ENCODE results near the gene CES3. TPM values are rescaled to one million over a fixed set of nuclear protein-coding genes. Genes with fewer than 3 reads are reported as not detected.
"Not testable (repeated sequence)": the region's sequence is repeated elsewhere in the genome, so short reads cannot be mapped to it uniquely, and the experiment has no call there.

CES3 gene
- total RNA-seq, 1 donor from 2014 or later: 0.62 TPM

DNA sequence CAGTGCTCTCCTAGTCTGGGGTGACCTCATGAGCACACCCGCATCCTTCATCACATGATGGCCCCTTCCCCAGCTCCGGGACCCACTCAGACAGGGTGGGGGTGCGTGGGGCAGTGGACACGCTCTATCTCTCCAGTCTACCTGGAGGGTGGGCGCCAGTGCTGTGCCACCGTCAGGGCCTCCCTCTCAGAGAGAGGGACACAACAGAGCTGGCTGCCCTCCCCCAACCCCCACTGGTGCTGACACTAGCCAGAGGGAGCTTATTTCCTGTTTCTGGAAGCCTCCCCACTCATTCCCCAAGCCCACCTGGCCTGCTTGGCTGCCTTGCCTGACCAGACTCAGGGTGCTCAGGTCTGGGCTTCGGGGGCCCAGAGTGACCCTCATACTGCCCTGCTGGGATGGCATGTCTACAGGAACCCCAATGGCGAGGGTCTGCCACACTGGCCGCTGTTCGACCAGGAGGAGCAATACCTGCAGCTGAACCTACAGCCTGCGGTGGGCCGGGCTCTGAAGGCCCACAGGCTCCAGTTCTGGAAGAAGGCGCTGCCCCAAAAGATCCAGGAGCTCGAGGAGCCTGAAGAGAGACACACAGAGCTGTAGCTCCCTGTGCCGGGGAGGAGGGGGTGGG, 17.5 kb upstream of the CES3 start:
- DNase-seq (ENCODE audit: low spot score): no peak
- intact Hi-C loops (cut with DNase I): no loop called here

DNA sequence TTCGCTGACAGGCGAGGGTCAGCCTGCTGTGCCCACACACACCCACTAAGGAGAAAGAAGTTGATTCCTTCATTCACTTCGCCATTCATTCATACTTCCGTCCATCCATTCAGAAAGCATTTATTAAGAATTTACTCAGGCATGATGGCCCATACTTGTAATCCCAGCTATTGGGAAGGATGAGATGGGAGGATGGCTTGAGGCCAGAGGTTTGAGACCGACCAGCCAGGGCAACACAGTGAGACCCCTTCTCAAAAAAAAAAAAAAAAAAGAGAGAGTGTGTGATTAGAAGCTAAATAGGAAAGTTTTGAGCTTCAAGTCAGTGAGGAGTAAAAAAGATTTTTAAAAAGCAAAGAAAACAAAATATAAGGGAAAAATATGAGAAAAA, 17.0 kb upstream of the CES3 start:
- no peak for DNase-seq (ENCODE audit: low spot score)
- intact Hi-C loops (cut with DNase I): no loop called here

DNA sequence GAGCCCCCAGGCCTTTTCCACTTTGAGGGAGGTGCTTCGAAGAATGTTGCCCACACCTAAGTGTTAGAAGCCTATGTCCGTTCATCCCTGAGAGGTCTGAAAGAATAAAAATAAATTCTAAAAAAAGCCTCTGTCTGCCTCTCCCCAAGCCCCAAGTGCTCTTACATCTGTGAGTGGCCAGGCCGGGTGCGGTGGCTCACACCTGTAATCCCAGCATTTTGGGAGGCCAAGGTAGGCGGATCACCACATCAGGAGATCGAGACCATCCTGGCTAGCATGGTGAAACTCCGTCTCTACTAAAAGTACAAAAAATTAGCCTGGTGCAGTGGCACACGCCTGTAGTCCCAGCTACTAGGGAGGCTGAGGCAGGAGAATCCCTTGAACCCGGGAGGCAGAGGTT, 16.1 kb upstream of the CES3 start:
- DNase-seq (ENCODE audit: low spot score); intact Hi-C loops (cut with DNase I): not testable (repeated sequence)

DNA sequence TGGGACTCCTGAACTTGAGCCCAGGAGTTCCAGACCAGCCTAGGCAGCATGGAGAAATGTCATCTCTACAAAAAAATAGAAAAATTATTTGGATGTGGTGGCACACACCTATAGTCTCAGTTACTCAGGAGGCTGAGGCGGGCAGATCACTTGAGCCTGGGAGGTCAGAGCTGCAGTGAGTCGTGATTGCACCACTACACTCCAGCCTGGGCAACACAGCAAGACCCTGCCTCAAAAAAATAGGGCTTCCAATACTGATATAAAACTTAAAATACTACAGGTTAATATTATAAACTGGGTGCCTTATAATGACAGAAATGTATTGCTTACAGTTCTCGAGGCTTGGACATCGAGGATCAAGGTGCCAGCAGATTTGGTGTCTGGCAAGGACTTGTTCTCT, 15.1 kb upstream of the CES3 start:
- DNase-seq (ENCODE audit: low spot score): no peak
- intact Hi-C loops (cut with DNase I): no loop called here

DNA sequence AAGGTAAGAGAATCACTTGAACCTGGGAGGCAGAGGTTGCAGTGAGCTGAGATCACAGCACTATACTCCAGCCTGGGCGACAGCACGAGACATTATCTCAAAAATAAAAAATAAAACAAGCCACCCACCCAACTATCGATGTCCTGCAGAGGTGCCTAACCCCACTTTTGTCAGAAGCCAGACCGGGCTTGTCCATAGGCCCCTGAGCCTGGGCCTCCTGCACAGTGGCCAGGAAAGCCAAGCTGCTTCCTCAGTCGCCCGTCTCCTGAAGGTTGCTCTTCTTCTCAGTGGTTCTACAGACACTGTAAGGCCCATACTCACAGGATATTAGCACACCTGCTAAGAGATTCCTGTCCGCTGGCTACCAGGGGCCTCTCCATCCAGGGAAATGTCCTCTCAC, 14.5 kb upstream of the CES3 start:
- intact Hi-C loops (cut with DNase I): no loop called here
- DNase-seq (ENCODE audit: low spot score): no peak

DNA sequence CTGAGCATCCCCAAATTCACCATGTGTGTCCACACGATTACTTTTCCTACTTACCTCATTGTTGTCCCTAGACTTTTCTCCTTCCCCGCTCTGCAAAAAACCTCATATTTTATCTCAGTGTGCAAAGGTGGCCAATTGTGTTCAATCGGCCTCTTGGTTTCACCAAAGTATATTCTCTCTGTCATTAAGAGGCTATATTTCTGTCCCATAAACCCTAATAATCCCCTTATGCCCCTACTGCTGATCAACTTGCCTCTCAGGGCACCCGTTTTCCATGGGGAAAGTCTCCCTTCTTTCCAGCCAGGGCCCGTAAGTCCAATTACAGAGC, 14.1 kb upstream of the CES3 start:
- intact Hi-C loops (cut with DNase I): loop anchor here (1.0 kb wide), 1 partner anchor 52 kb away; no protein-coding TSS in a partner anchor
- no peak for DNase-seq (ENCODE audit: low spot score)

DNA sequence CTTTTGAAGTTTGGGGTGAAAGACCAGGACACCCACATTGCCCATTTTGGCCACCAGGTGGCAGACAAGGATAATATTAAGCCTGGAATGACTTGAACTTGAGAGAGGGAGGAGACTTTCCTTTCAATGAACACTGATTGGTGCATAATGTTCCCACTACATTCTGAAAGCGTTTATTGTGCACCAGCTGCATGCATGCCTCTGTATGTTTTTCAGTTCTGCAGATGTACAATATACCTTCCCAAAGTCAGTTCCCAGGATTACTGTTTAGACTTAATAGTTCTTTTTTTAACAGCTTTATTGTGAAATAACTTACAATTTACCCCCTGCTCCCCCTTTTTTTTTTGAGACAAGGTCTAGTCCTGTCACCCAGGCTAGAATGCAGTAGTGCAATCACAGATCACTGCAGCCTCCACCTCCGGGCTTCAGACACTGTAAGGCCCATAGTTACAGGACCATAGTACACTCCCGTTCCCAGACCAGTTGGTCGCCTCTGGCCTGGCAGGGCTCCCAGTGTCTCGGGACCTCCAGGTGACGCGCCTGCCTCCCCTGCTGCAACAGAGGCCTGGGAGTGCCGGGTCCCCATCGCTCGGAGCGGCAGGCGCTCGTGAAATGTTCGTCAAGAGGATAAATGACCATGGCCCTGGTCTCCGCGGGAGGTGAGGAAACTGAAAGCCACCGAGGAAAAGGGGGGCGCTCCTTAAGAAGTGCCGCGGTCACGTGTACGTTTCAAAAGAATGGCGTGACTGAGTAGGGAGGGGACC, 13.6 kb upstream of the CES3 start:
- intact Hi-C loops (cut with DNase I): loop anchor here (1.0 kb wide), 1 partner anchor 52 kb away; no protein-coding TSS in a partner anchor
- no peak for DNase-seq (ENCODE audit: low spot score)

DNA sequence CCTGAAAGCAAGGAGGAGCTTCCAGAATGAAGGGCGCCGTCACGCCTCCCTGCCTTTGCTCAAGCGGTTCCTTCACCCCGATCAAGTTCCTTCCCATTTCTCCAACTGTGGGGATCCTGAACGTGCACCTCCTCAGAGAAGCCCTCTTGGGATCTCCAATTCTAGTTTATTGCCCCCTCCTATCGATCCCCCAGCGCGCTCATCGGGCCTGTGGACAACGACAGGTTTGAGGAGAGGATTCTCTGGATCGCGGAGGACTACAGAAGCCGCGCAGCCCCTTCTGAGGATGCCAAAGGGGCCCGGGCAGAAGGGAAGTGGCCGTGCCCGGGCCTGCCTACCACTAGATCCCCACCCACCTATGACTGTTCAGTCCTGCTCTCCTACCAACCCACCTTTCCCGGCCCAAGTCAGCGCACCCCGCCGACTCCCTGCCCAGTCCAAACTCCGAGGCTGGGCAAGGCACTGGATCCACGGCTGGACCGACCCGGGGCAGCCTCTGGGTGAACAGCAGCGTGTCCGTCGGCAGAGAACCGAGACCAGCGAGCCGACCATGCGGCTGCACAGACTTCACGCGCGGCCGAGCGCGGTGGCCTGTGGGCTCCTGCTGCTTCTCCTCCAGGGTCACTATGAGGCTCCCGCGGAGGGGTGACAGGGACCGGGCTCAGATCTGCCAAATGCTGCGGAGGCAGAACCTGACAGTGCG, 12.8 kb upstream of the CES3 start:
- DNase-seq (ENCODE audit: low spot score): no peak
- intact Hi-C loops (cut with DNase I): no loop called here

DNA sequence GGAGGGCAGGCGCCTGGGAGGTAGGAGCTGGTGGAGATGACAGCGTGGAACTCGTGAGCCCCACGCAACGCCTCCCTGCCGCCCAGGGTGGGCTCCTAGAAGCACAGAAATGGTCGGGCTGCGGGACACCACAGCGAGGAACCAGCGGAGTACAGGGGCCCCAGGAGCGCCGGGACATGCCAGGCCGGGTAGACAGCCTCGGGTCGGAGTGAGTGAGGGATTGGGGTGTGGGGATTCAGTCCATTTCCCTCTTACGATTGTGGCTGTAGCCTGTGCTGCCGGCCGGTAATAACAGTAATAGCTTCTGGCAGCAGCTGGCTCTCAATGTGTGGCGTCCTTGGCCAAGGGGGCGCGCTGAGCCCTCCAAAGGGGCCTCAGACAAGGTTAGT, 12.2 kb upstream of the CES3 start:
- intact Hi-C loops (cut with DNase I): no loop called here
- DNase-seq (ENCODE audit: low spot score): no peak

DNA sequence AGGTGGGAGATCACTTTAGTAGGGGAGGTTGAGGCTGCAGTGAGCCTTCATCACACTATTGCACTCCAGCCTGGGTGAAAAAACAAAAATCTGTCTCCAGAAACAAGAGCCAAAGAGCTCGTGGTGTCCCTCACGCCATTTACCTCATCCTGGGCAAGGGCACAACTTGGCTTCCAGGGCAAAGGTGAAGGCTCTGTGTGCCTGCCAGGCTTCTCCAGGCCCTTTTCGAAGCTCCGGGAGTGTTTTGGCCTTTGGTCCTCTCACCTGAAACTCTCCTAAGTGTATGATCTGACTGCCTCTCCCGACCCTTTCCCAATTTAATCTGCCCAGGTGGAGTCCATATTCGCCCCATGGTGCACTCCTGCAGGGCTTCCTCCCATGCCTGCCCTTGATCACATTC, 11.6 kb upstream of the CES3 start:
- intact Hi-C loops (cut with DNase I): no loop called here
- DNase-seq (ENCODE audit: low spot score): no peak

DNA sequence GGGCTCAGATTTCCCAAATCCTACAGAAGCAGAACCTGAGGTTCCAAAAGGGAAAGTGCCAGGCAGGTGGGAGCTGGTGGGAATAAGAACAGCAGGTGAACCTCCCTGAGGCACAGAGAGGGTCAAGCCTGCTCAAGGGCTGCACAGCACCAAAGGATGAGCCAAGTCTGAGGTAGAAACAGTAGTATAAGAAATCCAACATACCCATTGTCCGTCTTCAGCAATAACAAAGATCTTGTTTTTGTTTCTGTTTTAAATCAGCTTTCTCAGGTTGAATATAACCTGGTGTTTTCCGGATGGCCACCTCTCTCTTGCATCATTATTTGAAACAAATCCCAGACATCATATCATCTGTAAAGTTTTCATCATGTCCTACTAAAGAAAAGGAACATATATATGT, 10.6 kb upstream of the CES3 start:
- no peak for DNase-seq (ENCODE audit: low spot score)
- intact Hi-C loops (cut with DNase I): no loop called here

DNA sequence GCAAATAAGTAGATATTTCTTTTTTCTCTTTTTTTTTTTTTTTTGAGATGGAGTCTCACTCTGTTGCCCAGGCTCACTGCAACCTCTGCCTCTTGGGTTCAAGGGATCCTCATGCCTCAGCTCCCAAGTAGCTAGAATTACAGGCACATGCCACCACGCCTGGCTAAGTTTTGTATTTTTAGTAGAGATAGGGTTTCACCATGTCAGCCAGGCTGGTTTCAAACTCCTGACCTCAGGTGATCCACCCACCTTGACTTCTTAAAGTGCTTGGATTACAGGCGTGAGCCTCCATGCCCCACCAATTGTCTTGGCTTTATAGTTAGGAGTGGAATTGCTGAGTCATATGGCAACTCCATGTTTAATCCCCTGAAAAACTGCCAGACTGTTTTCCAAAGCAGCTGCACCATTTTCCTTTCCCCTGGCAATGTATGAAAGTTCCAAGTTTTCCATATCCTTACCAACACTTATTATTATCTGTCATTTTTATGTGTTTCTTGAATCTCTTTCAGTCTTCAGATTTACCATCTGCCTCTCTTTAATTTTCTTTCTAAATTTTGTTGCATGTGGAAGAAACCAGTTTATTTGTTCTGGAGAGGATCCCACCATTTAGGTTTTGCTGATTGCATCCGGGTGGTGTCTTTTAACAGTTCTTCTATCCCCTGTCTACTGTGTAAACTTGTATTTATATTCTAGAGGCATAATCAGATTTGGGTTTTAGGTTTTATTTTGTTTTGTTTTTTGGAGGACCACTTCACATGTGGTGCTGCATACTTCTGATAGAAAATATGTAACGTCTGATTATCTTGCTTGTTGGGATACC, 9.9 kb upstream of the CES3 start:
- intact Hi-C loops (cut with DNase I): no loop called here
- no peak for DNase-seq (ENCODE audit: low spot score)

DNA sequence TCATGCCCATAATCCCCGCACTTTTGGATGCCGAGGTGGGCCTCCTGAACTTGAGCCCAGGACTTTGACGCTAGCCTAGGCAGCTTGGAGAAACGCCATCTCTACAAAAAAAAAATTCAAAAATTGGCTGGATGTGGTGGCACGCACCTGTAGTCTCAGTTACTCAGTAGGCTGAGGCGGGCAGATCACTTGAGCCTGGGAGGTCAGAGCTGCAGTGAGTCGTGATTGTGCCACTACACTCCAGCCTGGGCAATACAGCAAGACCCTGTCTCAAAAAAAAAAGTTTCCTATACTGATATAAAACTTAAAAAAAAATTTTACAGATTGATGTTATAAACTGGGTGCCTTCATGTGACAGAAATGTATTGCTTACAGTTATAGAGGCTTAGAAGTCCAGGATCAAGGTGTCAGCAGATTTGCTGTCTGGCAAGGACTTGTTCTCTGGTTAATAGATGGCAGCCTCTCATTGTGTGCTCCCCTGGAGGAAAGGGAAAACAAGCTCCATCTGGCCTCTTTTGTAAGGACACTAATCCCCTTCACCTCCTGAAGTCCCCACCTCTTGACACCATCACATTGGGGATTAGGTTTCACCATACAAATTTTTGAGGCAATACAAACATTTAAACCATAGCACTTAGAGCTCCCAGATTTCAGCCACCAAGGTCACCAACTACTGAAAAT, 8.5 kb upstream of the CES3 start:
- DNase-seq (ENCODE audit: low spot score): no peak
- intact Hi-C loops (cut with DNase I): no loop called here

DNA sequence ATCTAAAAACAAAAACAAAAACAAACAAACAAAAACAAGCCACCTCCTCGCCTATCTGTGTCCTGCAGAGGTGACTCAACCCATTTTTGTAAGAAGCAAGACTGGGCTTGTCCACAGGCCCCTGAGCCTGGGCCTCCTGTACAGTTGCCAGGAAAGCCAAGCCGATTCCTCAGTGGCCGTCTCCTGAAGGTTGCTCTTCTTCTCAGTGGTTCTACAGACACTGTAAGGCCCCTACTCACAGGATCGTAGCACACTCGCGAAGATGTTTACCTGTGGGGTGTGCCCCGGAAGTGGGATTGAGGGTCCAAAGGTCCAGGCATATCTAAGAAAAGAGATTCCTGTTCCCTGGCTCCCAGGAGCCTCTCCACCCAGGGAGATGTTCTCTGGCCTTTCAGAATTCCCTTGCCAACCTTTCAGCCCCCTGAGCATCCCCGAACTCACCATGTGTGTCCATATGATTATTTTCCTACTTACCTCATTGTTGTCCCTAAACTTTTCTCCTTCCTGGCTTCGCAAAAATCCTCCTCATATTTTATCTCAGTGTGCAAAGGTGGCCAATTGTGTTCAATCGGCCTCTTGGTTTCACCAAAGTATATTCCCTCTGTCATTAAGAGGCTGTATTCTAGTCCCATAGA, 7.5 kb upstream of the CES3 start:
- no peak for DNase-seq (ENCODE audit: low spot score)
- intact Hi-C loops (cut with DNase I): no loop called here

DNA sequence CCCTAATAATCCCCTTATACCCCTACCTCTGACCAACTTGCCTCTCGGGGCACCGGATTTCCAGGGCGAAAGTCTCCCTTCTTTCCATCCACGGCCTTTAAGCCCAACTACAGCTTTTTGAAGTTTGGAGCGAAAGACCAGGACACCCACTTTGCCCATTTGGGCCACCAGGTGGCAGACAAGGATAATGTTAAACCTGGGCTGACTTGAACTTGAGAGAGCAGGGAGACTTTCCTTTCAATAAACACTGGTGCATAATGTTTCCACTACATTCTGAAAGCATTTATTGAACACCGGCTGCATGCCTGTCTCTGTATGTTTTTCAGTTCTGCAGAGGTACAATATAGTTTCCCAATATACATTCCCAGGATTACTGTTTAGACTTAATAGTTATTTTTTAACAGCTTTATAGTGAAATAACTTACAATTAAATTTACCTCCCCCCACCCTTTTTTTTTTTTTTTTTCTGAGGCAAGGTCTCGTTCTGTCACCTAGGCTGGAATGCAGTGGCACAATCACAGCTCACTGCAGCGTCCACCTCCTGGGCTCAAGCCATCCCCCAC, 6.9 kb upstream of the CES3 start:
- intact Hi-C loops (cut with DNase I): no loop called here
- no peak for DNase-seq (ENCODE audit: low spot score)

DNA sequence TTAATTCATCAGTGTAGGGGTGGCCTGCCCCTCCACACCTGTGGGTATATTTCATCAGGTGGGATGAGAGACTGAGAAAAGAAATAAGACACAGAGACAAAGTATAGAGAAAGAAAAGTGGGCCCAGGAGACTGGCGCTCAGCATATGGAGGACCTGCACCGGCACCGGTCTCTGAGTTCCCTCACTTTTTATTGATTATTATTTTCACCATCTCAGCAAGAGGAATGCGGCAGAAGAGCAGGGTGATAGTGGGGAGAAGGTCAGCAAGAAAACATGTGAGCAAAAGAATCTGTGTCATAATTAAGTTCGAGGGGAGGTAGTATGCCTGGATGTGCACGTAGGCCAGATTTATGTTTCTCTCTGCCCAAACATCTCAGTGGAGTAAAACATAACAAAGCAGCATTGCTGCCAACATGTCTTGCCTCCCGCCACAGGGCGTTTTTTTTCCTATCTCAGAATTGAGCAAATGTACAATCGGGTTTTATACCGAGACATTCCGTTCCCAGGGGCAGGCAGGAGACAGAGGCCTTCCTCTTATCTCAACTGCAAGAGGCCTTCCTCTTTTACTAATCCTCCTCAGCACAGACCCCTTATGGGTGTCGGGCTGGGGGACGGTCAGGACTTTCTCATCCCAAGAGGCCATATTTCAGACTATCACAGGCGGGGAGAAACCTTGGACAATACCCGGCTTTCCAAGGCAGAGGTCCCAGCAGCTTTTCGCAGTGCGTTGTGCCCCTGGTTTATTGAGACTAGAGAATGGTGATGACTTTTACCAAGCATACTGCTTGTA, 5.5 kb upstream of the CES3 start:
- DNase-seq (ENCODE audit: low spot score); intact Hi-C loops (cut with DNase I): not testable (repeated sequence)

DNA sequence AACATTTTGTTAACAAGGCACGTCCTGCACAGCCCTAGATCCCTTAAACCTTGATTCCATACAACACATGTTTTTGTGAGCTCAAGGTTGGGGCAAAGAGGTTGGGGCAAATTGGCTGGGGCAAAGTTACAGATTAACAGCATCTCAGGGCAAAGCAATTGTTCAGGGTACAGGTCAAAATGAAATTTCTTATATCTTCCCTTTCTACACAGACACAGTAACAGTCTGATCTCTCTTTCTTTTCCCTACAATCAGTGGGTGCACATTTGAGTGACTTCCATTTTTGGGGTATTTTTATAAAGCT, 5.0 kb upstream of the CES3 start:
- intact Hi-C loops (cut with DNase I); DNase-seq (ENCODE audit: low spot score): not testable (repeated sequence)

All from cardiac septum (tissue), 1 donor.